Occipital lobe (tissue), 2 donors: ENCODE measurements around the gene PES1. TPM values are rescaled to one million over a fixed set of nuclear protein-coding genes. Genes with fewer than 3 reads are reported as not detected.
"Not testable (repeated sequence)": the region's sequence is repeated elsewhere in the genome, so short reads cannot be mapped to it uniquely, and the experiment has no call there.

ENCODE experiments used
- DNase-seq: peaks from one replicate; lab custom pipeline; 2025; lab: John Stamatoyannopoulos, UW
- total RNA-seq: library from RNA; depleted of rRNA; stranded (reverse); fragments of >200 nt; gene quantifications from one replicate; pipeline ENCODE4 v1.2.3, GENCODE V29; 2014

The PES1 gene
- total RNA-seq, 1 donor from 2014 or later: 41.3 TPM

DNA sequence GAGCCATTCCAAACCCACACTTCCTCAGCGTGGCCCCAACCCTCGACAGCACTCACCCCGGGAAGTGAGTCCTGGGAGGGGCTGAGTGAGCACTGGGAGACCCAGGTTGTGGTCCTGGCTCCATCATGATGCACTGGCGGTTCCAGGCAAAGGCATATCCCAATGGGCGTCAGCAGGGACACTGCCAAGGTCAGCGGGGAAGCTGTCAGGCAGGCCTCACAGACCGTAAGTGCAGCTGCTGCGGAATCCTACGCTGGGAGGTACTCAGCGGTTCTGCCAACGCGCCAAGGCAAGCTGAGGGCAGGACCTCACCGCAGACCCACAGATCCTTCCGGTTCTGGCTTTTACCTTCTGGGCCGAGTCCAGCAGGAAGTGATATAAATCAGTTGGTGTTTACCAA, 15.9 kb downstream of the PES1 start:
- no peak for DNase-seq

- DNase-seq: peak; percentile 58
Observed at GRCh38 chr22:30574997-30575671, 16.6 kb downstream of the PES1 start.

DNA sequence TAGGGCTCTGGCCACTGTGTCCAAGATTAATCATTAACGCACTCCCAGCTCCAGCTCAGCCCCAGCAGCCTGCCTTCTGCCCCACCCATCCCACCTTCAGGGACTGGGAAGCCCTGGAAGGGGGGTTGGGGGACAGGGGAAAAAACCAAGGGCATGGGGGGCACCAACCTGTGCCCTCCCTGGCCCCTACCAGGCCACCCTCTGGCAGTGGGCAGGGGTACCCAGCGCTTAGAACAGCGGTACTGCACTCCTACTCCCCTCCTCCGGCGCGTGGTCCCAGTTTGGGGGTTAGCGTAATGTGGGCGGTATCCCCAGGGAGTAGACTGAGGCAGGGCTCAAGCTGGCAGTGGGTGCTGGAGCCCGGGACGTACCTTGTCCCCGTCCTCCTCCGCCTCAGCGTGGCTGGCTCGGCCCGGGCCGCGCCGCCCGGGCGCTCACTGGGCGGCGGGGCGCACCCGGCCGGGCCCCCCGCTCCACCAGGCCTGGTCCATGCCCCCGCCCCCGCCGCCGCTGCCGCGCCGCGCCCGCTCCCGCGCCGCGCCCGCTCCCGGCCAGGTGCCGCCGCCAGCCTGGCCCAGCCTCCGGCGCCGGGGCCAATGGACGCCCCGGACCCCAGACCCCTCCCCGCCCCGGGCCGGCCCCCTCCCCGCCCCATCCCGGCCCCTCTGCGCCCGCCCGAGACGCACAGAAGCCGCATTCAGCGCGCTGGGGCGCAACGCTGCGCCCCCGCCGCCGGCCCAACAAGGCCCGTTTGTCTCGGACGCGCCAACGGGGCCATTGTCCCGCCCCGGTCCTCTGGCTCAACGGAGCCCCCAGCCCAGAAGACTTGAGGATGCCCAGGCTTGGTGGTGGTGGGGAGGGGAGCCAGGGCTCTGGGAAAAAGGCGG, 17.4 kb downstream of the PES1 start, which contains the start of gene GAL3ST1:
Gene GAL3ST1 (minus strand): TSS at position 571 of the 887 bp plus-strand sequence. CDS start 17,273 bp downstream, outside the sequence.
- peak; percentile 78 for DNase-seq

DNA sequence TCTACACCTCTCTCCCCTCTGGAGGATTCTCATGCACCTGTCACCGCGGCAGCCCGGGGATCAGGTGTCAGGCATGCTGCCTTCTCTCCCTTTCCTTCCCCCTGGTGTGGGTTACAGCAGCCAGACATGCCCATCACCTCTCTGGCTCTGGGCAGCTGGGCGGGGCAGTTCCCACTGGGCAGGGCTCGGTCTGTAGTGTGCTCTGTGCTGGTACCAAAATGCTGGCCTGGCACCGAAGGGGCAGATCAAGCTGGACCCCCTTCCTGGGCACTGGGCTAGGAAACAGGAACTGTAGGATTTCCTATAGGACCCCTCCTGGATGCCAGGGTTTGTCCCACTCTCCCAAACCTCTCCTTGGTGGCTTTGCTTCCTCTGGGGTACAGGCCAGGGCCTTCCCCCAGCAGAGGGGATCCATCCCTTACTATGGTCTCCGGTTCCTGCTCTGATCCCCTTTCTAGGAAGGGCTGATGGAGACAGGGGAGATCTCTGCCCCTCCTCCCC, 18.1 kb downstream of the PES1 start:
- DNase-seq: no peak

DNA sequence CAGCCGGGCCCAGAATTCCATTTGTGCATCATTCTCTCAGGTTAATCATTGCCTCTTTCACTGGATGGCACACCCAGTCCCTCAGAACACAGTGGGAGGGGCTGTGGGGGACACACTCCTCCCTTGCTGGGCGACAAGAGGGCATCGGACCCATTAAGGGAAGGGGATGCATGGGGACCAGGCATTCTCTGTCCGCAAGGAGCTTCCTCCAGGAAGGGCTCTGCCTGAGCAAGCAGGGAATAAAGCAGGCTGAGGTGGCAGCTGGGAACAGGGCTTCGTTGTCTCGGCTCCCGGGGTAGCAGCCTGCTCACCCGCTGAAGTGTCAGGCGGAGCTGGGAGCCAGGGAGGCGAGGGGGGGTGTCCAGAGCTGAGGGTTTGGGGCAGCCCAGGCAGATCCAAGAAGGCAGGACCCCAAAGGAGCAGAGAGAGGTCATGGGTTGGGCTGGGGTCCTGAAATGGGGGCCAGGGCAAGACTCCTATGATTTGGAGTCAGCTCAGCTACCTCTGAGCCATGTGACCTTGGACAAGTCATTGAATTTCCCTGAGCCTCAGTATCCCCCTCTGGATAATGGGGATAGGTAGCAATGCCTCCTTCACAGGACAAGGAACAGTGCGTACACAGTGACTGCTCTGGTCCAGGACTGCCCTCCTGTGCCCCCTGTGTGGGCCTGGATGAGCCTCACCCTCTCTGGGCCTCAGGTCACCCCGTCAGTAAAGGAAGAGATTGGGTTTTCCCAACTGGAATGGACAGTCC, 18.7 kb downstream of the PES1 start:
- DNase-seq: no peak

DNA sequence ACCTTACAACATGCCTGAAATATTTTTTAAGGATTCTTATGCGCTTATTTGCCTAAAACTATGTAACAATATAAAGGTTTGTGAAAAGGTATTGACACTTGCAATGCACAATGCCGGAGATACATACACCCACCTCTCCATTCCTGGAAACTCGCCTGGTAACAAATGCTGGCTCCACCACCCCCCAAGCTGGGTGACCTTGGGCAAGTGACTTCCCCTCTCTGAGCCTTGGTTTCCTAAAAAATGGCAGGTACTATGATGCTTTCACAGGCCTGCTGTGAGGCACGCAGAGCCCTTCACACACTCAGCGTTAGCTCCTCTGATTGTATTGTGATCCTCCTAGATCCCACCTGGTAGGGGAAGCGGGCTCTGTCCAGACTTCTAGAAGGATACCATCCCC, 19.5 kb downstream of the PES1 start:
- DNase-seq: no peak

GRCh38 chr22:30569674-30570202, 22.0 kb downstream of the PES1 start:
- no peak for DNase-seq

- DNase-seq: no peak
Observed at GRCh38 chr22:30568137-30568805, 23.4 kb downstream of the PES1 start.

GRCh38 chr22:30567277-30567676, 24.4 kb downstream of the PES1 start:
- not testable (repeated sequence) for DNase-seq

- no peak for DNase-seq
Observed at GRCh38 chr22:30566125-30566524, 25.6 kb downstream of the PES1 start.

DNA sequence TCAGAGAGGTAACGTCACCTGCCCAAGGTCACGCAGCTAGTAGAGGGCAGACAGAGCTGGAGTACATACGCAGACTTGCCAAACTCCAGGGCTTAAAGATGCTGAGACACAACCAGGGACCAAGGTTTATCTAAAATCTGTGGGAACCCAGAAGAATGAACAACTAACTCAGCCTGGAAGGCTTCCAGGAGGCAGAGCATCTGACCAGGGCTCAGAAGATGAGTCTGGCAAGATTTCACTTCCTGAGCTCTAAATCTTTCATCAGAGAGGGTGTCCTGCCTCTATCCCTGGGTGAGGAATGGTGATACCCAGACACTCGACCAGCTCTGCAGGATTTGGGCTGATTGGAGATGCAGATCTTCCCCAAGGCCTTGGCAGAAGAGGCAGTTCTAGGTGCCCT, 26.4 kb downstream of the PES1 start:
- no peak for DNase-seq

DNA sequence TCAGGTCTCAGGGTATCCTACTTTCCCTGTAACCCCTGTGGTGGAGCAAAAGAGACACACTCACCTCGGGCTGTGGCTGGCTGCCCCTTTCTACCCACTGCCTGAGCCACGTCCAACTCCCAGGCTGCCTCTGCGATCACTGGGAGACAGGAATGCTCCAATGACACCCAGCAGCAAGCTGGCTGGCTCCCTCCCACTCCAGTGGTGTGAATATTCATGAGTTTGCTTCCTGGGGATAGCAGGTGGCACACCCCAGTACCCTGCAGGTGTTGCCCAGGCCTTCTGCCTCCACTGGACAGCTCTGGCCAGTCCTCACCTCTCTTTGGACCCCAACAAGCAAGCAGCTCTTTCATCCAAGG, 27.0 kb downstream of the PES1 start:
- no peak for DNase-seq

- DNase-seq: no peak
Observed at GRCh38 chr22:30564045-30564760, 27.5 kb downstream of the PES1 start.

DNA sequence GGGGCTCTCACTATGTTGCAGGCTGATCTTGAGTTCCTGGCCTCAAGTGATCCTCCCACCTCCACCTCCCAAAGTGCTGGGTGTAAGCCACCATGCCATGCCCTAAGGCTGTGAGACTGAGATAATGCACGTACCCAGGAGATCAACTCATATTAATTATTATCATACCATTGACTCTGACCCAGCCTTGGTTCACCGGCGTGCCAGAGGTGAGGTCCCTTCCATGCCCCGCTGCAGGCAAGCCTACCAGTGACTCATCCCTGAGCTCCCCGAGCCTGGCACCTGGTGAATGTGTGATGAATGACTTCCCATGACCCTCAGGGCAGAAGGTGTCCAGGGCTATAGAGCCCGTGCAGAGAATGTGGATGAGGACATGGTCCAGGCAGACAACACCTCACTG, 29.3 kb downstream of the PES1 start:
- DNase-seq: no peak

GRCh38 chr22:30561402-30562189, 30.1 kb downstream of the PES1 start:
- DNase-seq: no peak

DNA sequence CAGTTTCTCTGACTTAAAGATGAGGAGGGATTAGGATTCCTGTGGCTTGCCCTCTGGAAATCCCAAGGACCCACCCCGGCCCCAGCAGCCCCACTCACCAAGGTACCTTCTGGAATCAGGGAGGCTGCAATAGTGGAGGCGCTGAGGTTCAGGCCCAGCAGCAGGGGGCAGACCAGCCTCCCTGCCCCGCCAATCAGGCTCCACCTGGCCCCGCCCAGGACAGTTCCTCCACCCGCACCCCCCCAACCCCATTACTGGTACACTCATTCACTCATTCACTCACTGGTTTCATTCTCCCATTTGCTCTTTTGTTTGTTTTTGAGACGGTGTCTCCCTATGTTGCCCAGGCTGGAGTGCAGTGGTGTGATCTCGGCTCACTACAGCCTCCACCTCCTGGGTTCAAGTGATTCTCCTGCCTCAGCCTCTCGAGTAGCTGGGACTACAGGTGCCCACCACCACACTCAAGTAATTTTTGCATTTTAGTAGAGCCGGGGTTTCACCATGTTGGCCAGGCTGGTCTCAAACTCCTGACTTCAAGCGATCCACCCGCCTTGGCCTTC, 31.0 kb downstream of the PES1 start:
- DNase-seq: not testable (repeated sequence)

- no peak for DNase-seq
Observed at GRCh38 chr22:30559889-30560288, 31.8 kb downstream of the PES1 start.

- no peak for DNase-seq
Observed at GRCh38 chr22:30557243-30557642, 34.5 kb downstream of the PES1 start.

GRCh38 chr22:30556388-30556787, 35.3 kb downstream of the PES1 start:
- no peak for DNase-seq
